GM21447 (cell line): ENCODE results near the gene DROSHA.

Experiments used
- ATAC-seq: cut with Tn5 transposase; IDR thresholded peaks from one replicate; pipeline ENCODE4 v1.9.1; 2021; ENCODE audit not compliant: unreplicated experiment

Gene DROSHA

DNA sequence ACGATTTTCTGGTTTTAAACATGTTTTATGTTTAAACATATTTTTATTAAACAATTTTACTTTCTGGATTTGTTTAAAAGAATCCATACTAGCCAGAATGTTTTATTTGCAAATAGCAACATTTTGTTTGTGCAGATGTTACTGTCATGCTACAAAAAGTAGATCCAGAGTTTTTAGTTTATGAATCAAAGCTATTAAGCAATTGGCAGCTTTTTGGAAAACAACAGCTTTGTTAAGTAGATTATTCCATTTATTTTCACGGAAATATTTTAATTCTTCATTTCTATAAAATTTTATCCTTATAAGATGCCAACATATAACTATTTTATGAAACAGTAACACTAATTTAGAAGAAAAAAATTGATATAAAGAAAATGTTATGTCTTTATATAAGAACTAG, 60.9 kb downstream of the DROSHA start:
- no peak for ATAC-seq

DNA sequence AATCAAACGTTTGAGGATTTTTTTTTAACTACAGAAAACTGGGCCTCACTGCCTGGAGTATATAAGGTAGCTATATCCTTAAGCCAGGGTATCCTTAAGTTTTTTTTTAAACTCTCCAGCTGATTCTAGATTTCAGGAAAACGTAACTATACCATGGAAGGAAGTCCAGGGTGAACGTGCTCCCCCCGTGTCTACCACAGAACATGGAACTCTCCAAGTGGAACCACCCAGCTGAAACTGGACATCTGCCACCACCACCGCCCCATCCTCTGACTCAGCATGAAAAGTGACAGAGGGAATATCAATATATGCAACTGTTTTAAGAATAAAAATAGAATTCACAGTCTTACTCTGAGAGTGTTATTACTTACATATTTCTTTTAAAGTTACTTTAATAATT, 61.3 kb downstream of the DROSHA start:
- ATAC-seq, result no peak

GRCh38 chr5:31469886-31470285, 62.0 kb downstream of the DROSHA start:
- ATAC-seq, result no peak

- no peak for ATAC-seq
Measured at GRCh38 chr5:31469466-31469865, 62.4 kb downstream of the DROSHA start.

DNA sequence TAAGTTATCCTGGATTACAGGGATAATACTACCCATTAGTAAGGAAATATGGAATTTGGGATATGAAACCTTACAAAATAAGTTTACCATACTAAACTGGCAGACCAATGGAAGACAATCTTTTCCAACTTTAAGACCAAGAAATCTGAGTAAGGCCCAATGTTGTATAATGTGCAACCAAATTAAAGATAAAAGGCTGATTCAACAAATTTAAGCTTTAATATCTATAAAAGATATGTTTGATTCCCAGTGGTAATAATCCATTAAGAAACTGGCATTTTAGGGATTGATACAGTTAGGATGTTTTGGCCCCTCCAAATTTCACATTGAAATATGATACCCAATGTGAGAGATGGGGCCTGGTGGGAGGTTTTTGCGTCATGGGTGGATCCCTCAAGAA, 66.6 kb downstream of the DROSHA start:
- ATAC-seq, result no peak

GRCh38 chr5:31464081-31464480, 67.8 kb downstream of the DROSHA start:
- ATAC-seq, result no peak

DNA sequence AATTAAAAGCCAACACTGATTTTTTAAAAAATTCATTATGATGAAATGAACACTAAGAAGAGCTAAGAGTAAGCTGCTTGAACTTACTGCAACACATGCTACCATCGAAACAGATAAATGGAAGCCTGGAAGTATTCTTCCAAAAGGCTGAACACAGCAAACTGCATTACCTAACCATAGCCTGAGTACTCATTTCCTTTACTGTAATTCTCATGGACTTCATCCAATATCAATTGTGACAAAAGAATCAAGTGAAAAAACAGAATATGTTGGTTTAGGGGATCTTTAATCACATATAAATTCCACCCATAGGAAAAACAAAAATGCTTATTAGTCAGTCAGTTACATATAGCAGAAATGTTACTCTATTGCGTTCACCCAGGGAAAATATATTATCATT, 68.5 kb downstream of the DROSHA start:
- no peak for ATAC-seq

DNA sequence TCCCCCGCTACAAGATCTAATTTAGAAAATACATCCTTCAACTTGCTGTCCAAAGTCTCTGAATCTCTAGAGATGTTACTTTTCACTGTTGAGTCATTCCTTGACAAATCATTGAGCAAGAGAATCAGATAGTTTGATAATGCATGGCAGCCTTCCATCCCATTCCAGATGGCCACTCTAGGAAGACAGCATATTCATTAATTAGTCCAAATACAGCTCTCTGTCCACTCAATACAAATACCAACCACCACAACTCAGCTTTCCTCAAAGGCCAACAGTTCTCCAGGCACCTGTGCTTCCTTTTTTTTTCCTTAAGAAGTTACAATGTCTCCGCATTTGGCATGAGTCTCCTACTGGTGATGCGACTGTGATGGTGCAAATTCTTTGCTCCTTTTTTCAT, 72.3 kb downstream of the DROSHA start:
- no peak for ATAC-seq

GRCh38 chr5:31455172-31455571, 76.7 kb downstream of the DROSHA start:
- ATAC-seq, result no peak

GRCh38 chr5:31453522-31453921, 78.4 kb downstream of the DROSHA start:
- ATAC-seq, result no peak

GRCh38 chr5:31452314-31452713, 79.6 kb downstream of the DROSHA start:
- no peak for ATAC-seq

- no peak for ATAC-seq
Measured at GRCh38 chr5:31449962-31450361, 81.9 kb downstream of the DROSHA start.

DNA sequence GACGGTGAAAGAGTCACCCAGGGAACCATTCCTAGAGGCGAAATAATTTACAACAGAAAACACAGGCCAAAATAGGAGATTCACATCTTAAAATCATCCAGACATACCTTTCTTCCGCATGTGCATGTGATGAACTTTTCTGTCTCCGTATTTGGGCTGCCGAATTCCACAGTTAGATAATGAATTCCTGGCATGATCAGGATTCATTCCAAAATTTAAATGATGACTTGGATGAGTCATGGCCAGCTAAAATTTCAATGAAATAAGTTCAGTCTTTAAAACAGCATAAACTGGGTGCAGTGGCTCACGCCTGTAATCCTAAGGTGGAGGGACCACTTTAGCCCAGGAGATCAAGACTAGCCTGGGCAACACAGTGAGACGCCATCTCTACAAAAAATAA, 82.7 kb downstream of the DROSHA start:
- no peak for ATAC-seq

- no peak for ATAC-seq
Measured at GRCh38 chr5:31445041-31445600, 86.8 kb downstream of the DROSHA start.

- no peak for ATAC-seq
Measured at GRCh38 chr5:31443572-31443971, 88.3 kb downstream of the DROSHA start.

GRCh38 chr5:31442058-31442745, 89.7 kb downstream of the DROSHA start:
- no peak for ATAC-seq

DNA sequence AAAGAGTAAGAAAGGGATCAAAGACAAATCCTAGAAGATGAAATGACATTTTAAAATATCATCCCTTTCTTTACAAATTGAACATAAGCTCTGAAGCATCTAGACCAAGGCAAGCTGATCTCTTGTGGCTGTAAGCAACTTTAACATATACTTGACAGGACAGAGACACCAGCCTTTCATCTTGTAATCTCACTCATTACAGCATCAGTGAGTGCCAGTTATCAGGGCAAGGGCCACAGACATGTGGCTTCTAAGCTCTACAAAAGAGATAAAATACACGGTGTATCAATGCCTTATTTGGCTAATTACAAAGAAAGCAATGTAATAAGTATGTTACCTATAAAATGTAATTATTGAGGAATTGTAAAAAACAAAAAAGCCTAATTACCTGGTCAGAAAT, 95.0 kb downstream of the DROSHA start:
- ATAC-seq, result no peak

GRCh38 chr5:31435730-31436129, 96.2 kb downstream of the DROSHA start:
- ATAC-seq, result no peak

- no peak for ATAC-seq
Measured at GRCh38 chr5:31434898-31435297, 97.0 kb downstream of the DROSHA start.

DNA sequence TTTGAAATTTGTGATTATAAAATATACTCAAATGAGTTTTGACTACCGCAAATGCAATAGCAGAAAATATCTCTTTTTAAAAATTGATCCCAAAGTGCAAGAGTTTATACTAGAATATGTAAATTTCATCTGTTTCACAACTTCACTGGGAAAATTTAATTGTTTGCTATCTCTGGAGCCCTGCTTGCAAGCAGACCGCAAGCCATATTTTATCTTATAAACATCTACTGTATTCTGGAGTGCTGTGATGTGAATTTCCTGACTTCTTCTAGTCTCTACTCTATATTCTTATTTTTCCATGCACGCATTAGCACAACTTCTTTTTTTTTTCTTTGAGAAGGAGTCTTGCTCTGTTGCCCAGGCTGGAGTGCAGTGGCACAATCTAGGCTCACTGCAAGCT, 98.7 kb downstream of the DROSHA start:
- ATAC-seq, result no peak

DNA sequence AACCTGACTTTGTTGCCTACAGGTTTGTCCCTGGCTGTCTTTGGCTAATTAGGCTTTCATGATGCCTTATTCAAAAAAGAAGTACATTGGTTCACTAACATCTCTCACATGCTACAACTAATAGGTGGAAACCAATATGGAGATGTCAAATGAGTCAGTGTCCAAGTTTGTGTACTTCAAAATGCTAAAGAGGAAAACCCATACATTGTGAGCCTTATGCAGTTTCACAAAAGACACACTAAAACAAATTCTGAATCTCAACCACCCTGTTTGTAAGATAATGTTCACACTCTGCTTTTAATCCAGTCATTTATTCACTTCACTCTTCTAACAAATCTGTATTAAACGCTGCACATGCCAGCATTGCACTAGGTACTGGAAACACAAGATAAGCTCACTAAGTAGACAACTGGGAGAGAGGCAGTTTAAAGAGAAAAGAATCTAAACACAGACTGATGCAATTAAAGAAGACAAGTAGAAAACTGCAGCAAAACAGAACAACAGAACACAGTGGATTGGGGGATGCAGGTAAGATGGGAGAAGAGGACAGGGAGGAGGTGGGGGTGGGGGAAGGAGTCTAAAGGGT, 104.1 kb downstream of the DROSHA start:
- ATAC-seq, result no peak

DNA sequence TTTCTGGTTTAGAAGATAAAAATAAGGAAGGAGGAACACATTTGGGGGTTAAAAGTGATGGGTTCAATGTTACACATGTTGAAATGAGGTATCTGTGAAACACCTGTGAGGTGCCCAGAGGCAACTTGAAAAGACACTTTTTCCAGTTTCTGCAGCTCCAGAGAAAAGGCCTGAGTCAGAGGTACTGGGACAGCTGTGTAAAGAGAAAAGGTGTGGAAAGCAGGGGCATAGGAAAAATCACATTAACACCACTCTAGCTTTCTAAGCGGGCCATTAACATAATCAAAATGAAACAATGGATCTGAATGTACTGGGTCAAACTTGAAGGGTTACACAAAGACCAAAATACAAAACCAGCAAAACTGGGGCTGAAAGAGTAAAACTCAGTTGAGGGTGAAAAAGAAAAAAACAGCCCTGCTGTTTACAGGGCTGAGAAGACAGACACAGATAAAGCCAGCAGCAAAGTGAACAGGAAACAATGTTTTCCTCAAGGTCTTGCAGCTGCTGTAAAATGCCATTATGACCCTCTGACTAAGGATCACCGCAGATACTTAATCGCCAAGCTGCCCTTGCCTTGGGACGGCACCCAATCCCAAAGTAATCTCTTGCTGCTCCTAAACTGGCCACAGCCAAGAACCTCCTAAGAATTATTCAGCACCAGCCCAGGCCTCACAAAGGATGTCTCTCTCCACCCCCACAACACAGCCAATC, 104.7 kb downstream of the DROSHA start:
- no peak for ATAC-seq
